Suppressor macrophage (primary cell): Measurements from ENCODE around the gene PRXL2A.
"Not testable (repeated sequence)": the region's sequence is repeated elsewhere in the genome, so short reads cannot be mapped to it uniquely, and the experiment has no call there.

ENCODE experiments used
- DNase-seq, 4 experiments: peaks; one replicate each; pipeline ENCODE4 v3.0.0-alpha.2; 2020 to 2022
- total RNA-seq, 17 experiments: gene quantifications; one replicate each; lab custom pipeline; 2026; ENCODE audit warnings: mixed read lengths in 6 of 17, inconsistent platforms in 3 of 17; lab: John Stamatoyannopoulos, UW

The PRXL2A gene
- total RNA-seq = 30.4 to 130 (median 76.8) reads per million in 17 experiments

DNA sequence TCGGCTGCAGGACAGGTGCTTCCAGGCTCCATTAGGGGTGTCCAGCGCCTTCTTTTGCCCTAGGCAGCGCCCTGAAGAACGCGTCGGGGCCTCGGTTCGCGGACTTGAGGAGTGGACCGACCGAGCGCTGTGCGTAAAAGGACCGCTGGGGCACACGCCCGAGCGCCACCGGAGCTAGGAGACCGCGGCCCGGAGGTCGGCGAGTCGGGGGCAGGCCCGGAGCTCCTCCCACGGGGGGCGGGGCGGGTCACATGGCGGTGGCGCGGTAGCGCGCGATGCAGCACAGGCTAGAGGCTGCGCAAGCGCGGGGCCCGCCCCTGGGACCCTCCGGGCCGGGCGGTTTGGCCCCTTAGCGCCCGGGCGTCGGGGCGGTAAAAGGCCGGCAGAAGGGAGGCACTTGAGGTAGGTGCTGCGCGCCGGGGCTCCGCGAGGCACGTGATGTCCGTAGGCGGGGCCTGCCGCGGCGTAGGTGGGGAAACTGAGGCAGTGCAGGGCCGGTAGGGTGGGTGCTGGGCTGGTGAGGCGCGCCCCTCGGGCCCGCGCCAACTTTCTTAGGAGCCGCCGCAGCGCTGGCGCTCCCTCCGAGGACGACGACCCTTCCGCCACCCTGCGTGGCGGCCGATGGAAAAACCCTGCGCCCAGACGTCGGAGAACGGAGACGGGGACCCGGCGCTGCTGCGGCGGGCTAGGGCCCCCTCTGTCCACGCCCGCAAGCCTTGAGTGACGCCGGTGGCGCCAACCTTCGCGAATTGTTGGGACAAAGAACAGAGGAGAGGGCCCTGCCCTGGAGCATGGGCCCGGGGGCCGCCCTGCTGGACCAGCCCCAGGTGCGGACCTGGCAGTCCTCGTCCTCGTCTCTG, at the start of gene PRXL2A:
TSS of gene PRXL2A (plus strand) at position 310 of the 860 bp plus-strand sequence. CDS start 11,917 bp downstream, outside the sequence.
- DNase-seq = peak; percentile 76 to 91 (median 82)

DNA sequence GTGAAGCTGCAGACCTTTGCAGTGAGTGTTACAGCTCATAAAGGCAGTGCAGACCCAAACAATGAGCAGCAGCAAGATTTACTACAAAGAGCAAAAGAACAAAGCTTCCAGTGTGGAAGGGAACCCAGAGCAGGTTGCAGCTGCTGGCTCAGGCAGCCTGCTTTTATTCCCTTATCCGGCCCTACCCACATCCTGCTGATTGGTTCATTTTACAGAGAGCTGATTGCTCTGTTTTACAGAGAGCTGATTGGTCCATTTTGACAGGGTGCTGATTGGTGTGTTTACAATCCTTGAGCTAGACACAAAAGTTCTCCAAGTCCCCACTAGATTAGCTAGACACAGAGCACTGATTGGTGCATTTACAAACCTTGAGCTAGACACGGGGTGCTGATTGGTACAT, 49.4 kb upstream of the PRXL2A start:
- DNase-seq = not testable (repeated sequence)

DNA sequence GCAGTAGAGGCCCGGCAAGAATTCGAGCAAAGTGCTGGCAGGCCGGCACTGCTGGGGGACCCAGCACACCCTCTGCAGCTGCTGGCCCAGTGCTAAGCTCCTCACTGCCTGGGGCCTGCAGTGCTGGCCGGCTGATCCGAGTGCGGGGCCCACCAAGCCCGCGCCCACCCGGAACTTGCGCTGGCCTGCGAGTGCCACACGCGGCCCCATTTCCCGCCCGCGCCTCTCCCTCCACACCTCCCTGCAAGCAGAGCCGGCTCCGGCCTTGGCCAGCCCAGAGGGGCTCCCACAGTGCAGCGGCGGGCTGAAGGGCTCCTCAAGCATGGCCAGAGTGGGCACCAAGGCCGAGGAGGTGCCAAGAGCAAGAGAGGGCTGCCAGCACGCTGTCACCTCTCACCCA, 48.7 kb upstream of the PRXL2A start:
- no peak for DNase-seq

GRCh38 chr10:80365510-80365909, 42.8 kb upstream of the PRXL2A start:
- DNase-seq = no peak

GRCh38 chr10:80371467-80371866, 36.9 kb upstream of the PRXL2A start:
- DNase-seq = no peak

DNA sequence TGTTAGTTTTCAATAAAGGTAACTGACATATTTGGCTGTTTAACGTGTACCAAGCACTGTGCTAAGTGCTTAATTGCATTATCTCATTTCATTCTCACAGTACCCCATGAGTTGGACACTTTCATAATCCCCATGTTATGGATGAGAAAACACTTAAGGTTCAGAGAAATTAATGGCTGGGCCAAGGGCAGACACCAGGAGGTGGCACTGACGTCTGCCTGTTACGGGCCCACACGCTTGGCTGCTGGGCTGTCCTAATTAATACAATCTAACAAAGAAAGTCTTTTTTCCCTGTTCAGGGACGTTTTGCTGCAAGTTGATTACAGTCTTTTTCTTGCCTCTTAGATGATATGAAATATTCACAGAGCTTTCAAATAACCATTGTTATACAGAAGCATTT, 35.7 kb upstream of the PRXL2A start:
- DNase-seq = no peak

- peak; percentile 56 to 73 (median 62) for DNase-seq
Observed at GRCh38 chr10:80373502-80373901, 34.8 kb upstream of the PRXL2A start.

DNA sequence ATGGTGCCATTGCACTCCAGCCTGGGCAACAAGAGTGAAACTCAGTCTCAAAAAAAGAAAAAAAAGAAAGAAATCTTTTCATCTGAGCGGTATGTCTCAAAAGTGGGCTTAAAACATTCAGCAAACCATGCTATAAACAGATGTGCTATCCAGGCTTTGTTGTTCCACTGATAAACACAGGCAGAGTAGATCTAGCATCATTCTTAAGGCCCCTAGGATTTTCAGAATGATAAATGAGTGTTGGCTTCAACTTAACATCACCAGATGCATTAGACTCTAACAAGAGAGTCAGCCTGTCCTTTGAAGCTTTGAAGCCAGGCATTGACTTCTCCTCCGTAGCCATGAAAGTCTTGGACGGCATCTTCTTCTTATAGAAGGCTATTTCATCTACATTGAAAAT, 28.6 kb upstream of the PRXL2A start:
- no peak for DNase-seq

GRCh38 chr10:80380185-80380584, 28.2 kb upstream of the PRXL2A start:
- DNase-seq = no peak

- peak; percentile 68 to 80 (median 74) for DNase-seq
Observed at GRCh38 chr10:80382989-80383388, 25.4 kb upstream of the PRXL2A start.

GRCh38 chr10:80390740-80391139, 17.6 kb upstream of the PRXL2A start:
- DNase-seq = no peak

DNA sequence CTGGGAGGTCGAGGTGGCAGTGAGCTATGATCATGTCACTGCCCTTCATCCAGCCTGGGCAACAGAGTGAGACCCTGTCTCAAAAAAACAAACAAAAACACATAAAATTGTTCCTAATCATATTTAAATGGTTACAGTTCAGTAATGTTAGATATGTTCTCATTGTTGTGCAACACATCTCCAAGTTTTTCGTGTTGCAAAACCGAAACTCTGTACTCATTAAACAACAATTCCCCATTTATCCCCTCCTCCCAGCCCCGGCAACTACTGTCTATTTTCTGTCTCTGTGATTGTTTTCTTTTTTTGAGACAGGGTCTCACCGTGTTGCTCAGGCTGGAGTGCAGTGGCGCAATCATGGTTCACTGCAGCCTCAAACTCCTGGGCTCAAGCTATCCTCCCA, 16.1 kb upstream of the PRXL2A start:
- DNase-seq = peak; percentile 29 to 71 (median 50)

DNA sequence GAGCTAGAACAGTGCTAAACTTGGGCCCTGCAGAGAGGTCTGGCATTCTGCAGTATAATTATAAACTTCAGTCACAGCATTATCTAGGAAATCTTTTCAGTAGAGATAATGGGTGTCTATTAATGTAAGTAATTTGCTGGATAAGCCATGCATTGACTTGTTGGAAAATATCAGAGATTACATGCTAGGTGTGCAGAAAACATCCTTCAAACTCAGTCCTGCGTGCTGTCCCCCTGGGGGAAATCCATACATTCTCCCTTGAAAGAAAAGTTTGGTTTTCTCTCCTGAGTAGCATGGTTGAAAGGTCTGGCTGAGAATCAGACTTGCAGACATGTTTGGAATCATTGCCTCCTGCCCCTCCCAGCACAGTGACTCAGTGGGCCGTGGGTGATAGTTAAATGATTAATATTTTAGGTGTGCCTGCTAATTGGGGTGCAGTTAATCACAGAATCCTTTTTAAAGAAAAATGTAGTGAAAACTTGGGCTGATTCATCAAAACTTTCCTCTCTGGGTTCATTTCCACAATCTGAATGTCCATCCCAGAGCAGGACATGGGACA, 13.9 kb upstream of the PRXL2A start:
- no peak for DNase-seq

GRCh38 chr10:80397014-80397413, 11.3 kb upstream of the PRXL2A start:
- no peak for DNase-seq

DNA sequence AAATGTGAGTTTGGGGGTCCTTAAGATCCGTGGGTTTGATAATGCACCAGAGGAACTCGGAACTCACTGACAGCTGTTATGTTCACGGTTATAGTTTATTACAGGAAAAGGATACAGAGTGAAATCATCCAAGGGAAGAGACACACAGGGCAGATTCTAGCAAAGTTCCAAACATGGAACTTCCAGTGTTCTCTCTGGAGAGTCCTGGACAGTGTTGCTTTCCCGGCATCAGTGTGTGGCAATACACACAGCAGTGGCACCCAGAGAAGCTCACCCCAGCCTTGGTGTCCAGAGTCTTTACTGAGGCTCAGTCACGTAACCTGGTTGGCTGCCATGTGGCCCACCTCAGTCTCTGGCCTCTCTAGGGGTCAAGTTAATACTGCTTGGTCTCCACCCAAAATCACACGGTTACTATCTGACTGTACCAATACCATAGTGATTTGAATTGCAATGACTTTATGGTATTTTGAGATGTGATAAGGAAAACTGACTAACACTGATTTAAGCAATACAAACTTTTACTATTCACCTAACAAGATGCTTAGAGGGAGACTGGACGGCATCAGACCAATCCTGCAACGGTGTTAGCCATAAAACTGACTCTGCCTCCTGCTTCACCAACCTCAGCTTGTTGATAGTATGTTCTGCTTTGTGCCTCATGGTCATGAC, 8.1 kb upstream of the PRXL2A start:
- DNase-seq = no peak

DNA sequence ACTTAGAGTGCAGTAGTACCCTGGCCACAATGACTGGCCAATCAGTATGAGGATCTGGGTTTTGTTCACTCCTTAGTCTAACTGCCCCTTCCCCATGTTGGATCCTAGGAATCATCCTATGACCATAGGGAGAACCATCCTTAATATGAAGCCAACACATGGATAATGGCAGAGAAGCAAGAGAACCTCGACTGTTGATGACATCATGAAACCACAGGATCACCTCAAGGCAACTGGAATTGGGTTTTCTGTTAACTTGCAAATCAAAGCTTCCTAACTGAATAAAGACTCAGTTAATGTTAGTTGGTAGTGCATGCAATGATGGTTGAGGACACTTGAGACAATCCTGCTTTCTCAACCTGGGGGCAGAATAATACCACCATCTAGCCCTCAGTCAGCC, 3.3 kb upstream of the PRXL2A start:
- DNase-seq = no peak

- no peak for DNase-seq
Observed at GRCh38 chr10:80405626-80406025, 2.7 kb upstream of the PRXL2A start.

- DNase-seq = no peak
Observed at GRCh38 chr10:80406204-80406603, 2.1 kb upstream of the PRXL2A start.

GRCh38 chr10:80407812-80408241, 524 bp upstream of the PRXL2A start:
- peak; percentile 33 to 61 (median 53) for DNase-seq

GRCh38 chr10:80409121-80409520, 770 bp downstream of the PRXL2A start:
- no peak for DNase-seq

- no peak for DNase-seq
Observed at GRCh38 chr10:80410122-80410521, 1.8 kb downstream of the PRXL2A start.

- DNase-seq = no peak
Observed at GRCh38 chr10:80410578-80411145, 2.3 kb downstream of the PRXL2A start.

DNA sequence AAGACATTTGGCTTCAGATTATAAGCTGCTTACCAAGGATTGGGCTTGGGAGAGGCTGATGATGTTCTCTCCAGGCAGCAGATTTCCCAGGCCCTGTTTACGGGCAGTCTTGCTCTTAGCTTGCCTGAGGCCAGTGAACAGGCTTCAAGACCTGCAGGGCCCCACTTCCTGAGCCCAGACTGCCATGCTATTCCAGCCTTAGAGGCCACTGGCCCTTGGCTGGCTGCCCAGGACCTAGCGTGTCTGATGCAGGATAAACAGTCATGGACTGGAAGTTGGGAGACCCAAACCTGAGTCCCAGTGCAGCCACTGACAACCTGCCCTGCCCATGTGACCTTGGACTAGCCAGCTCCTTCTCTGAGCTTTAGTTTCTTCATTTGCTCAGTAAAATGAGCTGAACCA, 2.9 kb downstream of the PRXL2A start:
- peak in 1 of 4 experiments; percentile 5 for DNase-seq
